ENCODE data around the gene NSMF. TPM values are rescaled to one million over a fixed set of nuclear protein-coding genes. Genes with fewer than 3 reads are reported as not detected.

NSMF gene
- total and polyA plus RNA-seq, 10 donors, result 21.8 to 49.3 (median 26.1) TPM

- Histone ChIP-seq H3K27ac (peak overlapping the region in 1 of 8 donors; percentile 6), H3K4me3 (no peak overlapping the region), H3K9me3 (no peaks in the 10 kb centered on the region), H3K36me3 (peaks cover 0 to 3% (median 0%) of the 10 kb centered on the region in 6 donors), H3K4me1 (peaks cover 0 to 52% (median 20%) of the 10 kb centered on the region in 6 donors), H3K27me3 (replicated peaks in 1 of 7) (no peaks in the 10 kb centered on the region)
- intact Hi-C loops (cut with DNase I; ENCODE audit: low total_unique reads), result no loop called here
- DNase-seq, result peak; percentile 73
- TF ChIP-seq POLR2A (IDR thresholded peaks at IDR 0.05) (no peak), POLR2AphosphoS5 (IDR thresholded peaks at IDR 0.05) (peak; percentile 13 to 42 (median 42))
- 57 to 67% (median 62%) methylated on average over 20 to 26 of the region's 26 CpGs for WGBS, 5 donors
These were observed 23.1 kb upstream of the NSMF start for GRCh38 chr9:137482094-137482781.

- no peak overlapping the region for H3K27ac ChIP-seq
- H3K36me3 ChIP-seq, result peaks cover 0 to 3% (median 0%) of the 10 kb centered on the region in 6 donors
- peak; percentile 68 for DNase-seq
- no peak overlapping the region for H3K4me3 ChIP-seq
- intact Hi-C loops (cut with DNase I; ENCODE audit: low total_unique reads), result no loop called here
- peaks cover 0 to 52% (median 20%) of the 10 kb centered on the region in 6 donors for H3K4me1 ChIP-seq
- peaks cover 0 to 12% (median 9%) of the 10 kb centered on the region in 8 donors for H3K9me3 ChIP-seq
- TF ChIP-seq, protein P1, sequence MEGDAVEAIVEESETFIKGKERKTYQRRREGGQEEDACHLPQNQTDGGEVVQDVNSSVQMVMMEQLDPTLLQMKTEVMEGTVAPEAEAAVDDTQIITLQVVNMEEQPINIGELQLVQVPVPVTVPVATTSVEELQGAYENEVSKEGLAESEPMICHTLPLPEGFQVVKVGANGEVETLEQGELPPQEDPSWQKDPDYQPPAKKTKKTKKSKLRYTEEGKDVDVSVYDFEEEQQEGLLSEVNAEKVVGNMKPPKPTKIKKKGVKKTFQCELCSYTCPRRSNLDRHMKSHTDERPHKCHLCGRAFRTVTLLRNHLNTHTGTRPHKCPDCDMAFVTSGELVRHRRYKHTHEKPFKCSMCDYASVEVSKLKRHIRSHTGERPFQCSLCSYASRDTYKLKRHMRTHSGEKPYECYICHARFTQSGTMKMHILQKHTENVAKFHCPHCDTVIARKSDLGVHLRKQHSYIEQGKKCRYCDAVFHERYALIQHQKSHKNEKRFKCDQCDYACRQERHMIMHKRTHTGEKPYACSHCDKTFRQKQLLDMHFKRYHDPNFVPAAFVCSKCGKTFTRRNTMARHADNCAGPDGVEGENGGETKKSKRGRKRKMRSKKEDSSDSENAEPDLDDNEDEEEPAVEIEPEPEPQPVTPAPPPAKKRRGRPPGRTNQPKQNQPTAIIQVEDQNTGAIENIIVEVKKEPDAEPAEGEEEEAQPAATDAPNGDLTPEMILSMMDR (IDR thresholded peaks at IDR 0.05 in 8 of 11, conservative IDR thresholded peaks at IDR 0.05 in 3 of 11), result no peak
- TF ChIP-seq POLR2AphosphoS5 (IDR thresholded peaks at IDR 0.05), result no peak
- TF ChIP-seq POLR2A (IDR thresholded peaks at IDR 0.05), result no peak
- no peaks in the 10 kb centered on the region for H3K27me3 ChIP-seq (replicated peaks in 1 of 7)
- 90 to 93% (median 93%) methylated on average over 15 to 38 of the region's 38 CpGs for WGBS, 5 donors
These were observed 21.9 kb upstream of the NSMF start for GRCh38 chr9:137480686-137481683.

GRCh38 chr9:137479892-137480685, 21.0 kb upstream of the NSMF start:
- H3K4me1 ChIP-seq, result peaks cover 0 to 52% (median 20%) of the 10 kb centered on the region in 6 donors
- 72 to 88% (median 84%) methylated on average over 22 to 32 of the region's 32 CpGs for WGBS, 5 donors
- peak overlapping the region in 6 of 8 donors; percentile 13 to 72 (median 61) for H3K27ac ChIP-seq
- no peaks in the 10 kb centered on the region for H3K27me3 ChIP-seq (replicated peaks in 1 of 7)
- peaks cover 0 to 3% (median 0%) of the 10 kb centered on the region in 6 donors for H3K36me3 ChIP-seq
- TF ChIP-seq POLR2A (IDR thresholded peaks at IDR 0.05) (no peak), POLR2AphosphoS5 (IDR thresholded peaks at IDR 0.05) (no peak)
- TF ChIP-seq, protein P1 (IDR thresholded peaks at IDR 0.05 in 8 of 11, conservative IDR thresholded peaks at IDR 0.05 in 3 of 11), result no peak
- intact Hi-C loops (cut with DNase I; ENCODE audit: low total_unique reads), result no loop called here
- H3K9me3 ChIP-seq, result peaks cover 0 to 21% (median 18%) of the 10 kb centered on the region in 8 donors
- peak; percentile 50 for DNase-seq
- H3K4me3 ChIP-seq, result no peak overlapping the region
